ENCODE results near the gene TP53RK. TPM values are rescaled to one million over a fixed set of nuclear protein-coding genes. Genes with fewer than 3 reads are reported as not detected.

TP53RK gene
- total and polyA plus RNA-seq, 2 of the 13 experiments (the other 11 are each of a cell fraction or from before 2014, with no cell fraction given), result 12.9 to 25.5 TPM

- ChIA-PET CTCF (ENCODE audit: low intra/inter-chr PET ratio, low total read pairs) (no interaction called here), POLR2A (no interaction called here)
- no peak overlapping the region for H3K4me2 ChIP-seq (ENCODE audit: low read depth, low read length)
- H3K9ac ChIP-seq (ENCODE audit: insufficient read depth, low read depth, low read length), result no peak overlapping the region
- H2AFZ ChIP-seq (ENCODE audit: low read length), result no peak overlapping the region
- no peaks in the 10 kb centered on the region for H4K20me1 ChIP-seq (ENCODE audit: insufficient read depth, low read length)
- no peak for ATAC-seq
- no peaks in the 10 kb centered on the region; a peak in 2 of 5 replicates for H3K27me3 ChIP-seq (ENCODE audit: control insufficient read depth in 1 of 2, insufficient read depth in 2 of 2, low read length in 2 of 2)
- no peak for FAIRE-seq
- peaks cover 75% of the 10 kb centered on the region for H3K4me1 ChIP-seq (ENCODE audit: insufficient read depth, low read length)
- no peaks in the 10 kb centered on the region for H3K9me3 ChIP-seq (ENCODE audit: low read length)
- H3K79me2 ChIP-seq (ENCODE audit: insufficient read depth, low read length), result peaks cover 8% of the 10 kb centered on the region
- no TSS peak for BruUV-seq (replicated peaks)
- in situ Hi-C loops (cut with HindIII; ENCODE audit: extremely low pct_ligation_motif_present, low pct_unique_long_range_greater_than_20kb) (no loop called here), intact Hi-C loops (cut with micrococcal nuclease; ENCODE audit: unreplicated experiment) (no loop called here)
- WGBS (ENCODE audit: low lambda C conversion rate), result 91% methylated on average over 5 of the region's 5 CpGs
- no peak for DNase-seq (ENCODE audit: low spot score)
- H3K4me3 ChIP-seq (replicated peaks in 1 of 3; ENCODE audit: insufficient read depth in 1 of 3, low read depth in 2 of 3, low read length in 3 of 3), result no peak overlapping the region
- H3K36me3 ChIP-seq (replicated peaks in 1 of 2; ENCODE audit: control insufficient read depth in 1 of 2, insufficient read depth in 2 of 2, low read length in 2 of 2), result no peaks in the 10 kb centered on the region; a peak in 1 of 5 replicates
- no peak overlapping the region for H3K27ac ChIP-seq (ENCODE audit: extremely low read length, insufficient read depth, low read length)
- TF ChIP-seq MTA1 (CRISPR knock-in tag; IDR thresholded peaks at IDR 0.05; ENCODE audit: borderline replicate concordance) (no peak), NCOA5 (CRISPR knock-in tag; IDR thresholded peaks at IDR 0.05) (no peak), ZC3H4 (CRISPR knock-in tag; IDR thresholded peaks at IDR 0.05; ENCODE audit: borderline replicate concordance) (no peak), CENPT (CRISPR knock-in tag; IDR thresholded peaks at IDR 0.05; ENCODE audit: low read depth) (no peak), SSRP1 (CRISPR knock-in tag; IDR thresholded peaks at IDR 0.05) (no peak), ZNF446 (CRISPR knock-in tag; IDR thresholded peaks at IDR 0.05) (no peak), CENPBD1 (CRISPR knock-in tag; IDR thresholded peaks at IDR 0.05; ENCODE audit: borderline replicate concordance, low read depth) (no peak), RERE (CRISPR knock-in tag; IDR thresholded peaks at IDR 0.05; ENCODE audit: low read depth) (no peak), CSRNP2 (CRISPR knock-in tag; conservative IDR thresholded peaks at IDR 0.05; ENCODE audit: low read depth) (no peak), CEBPZ (IDR thresholded peaks at IDR 0.05; ENCODE audit: low read length) (no peak), PRPF4 (IDR thresholded peaks at IDR 0.05; ENCODE audit: low read depth, low read length, poor library complexity, severe bottlenecking) (no peak), HNF4G (IDR thresholded peaks at IDR 0.05; ENCODE audit: borderline replicate concordance, low read depth, low read length) (no peak), HNF4G (CRISPR knock-in tag; IDR thresholded peaks at IDR 0.05; ENCODE audit: borderline replicate concordance, low read depth) (no peak), ARNT2 (CRISPR knock-in tag; IDR thresholded peaks at IDR 0.05; ENCODE audit: low read depth) (no peak)
Measured at GRCh38 chr20:46712056-46712636, 22.9 kb upstream of the TP53RK start.

All from HepG2 (cell line).